Kidney (tissue), 14 donors: Measurements from ENCODE around the gene FBXO4. TPM values are rescaled to one million over a fixed set of nuclear protein-coding genes. Genes with fewer than 3 reads are reported as not detected.

Source experiments
- DNase-seq, 5 donors: peaks; one replicate each; pipeline ENCODE4 v3.0.0-alpha.2; 2013 to 2020
- FAIRE-seq: peaks from 2 replicates; lab custom pipeline; 2012; peaks lifted over from hg19 to GRCh38; lab: Jason Lieb, UNC
- H3K27ac ChIP-seq, 2 donors: one replicate each; pipeline ENCODE4 v1.7.0; 2013; ENCODE audit warnings: low read depth in 2 of 2, low read length in 2 of 2, inconsistent platforms in 1 of 2
- H3K27me3 ChIP-seq: one replicate; pipeline ENCODE4 v1.7.1; 2013; ENCODE audit warnings: low read length, inconsistent platforms; ENCODE audit not compliant: control insufficient read depth, insufficient read depth
- H3K36me3 ChIP-seq, 3 donors: one replicate each; pipeline versions ENCODE4 v1.7.0 to v1.7.1; 2013; ENCODE audit warnings: low read length in 3 of 3, control low read depth in 1 of 3, inconsistent platforms in 1 of 3; ENCODE audit not compliant: insufficient read depth in 3 of 3, control insufficient read depth in 2 of 3
- H3K4me1 ChIP-seq, 3 donors: one replicate each; pipeline versions ENCODE4 v1.7.0 to v1.7.1; 2013; ENCODE audit warnings: low read length in 3 of 3, inconsistent platforms in 1 of 3, low read depth in 1 of 3; ENCODE audit not compliant: control insufficient read depth in 2 of 3, insufficient read depth in 2 of 3
- H3K4me3 ChIP-seq, 3 donors: one replicate each; pipeline versions ENCODE4 v1.7.0 to v1.8.1; 2013; ENCODE audit warnings: low read length in 3 of 3, control low read depth in 1 of 3, inconsistent platforms in 1 of 3
- H3K9ac ChIP-seq, 3 donors: one replicate each; pipeline versions ENCODE4 v1.7.0 to v1.7.1; 2013; ENCODE audit warnings: low read length in 3 of 3, control low read depth in 1 of 3, inconsistent platforms in 1 of 3
- H3K9me3 ChIP-seq, 3 donors: one replicate each; pipeline versions ENCODE4 v1.7.0 to v1.7.1; 2013; ENCODE audit warnings: low read length in 3 of 3, control low read depth in 1 of 3, inconsistent platforms in 1 of 3; ENCODE audit not compliant: control insufficient read depth in 2 of 3, insufficient read depth in 1 of 3
- intact Hi-C: fragments of 100-400 bp; cut with DNase I; formaldehyde crosslinking; loops from one replicate; pipeline ENCODE4 v1.11.1; 2022
- polyA plus RNA-seq: library from polyadenylated mRNA; stranded (reverse); fragments of 350-450 nt; fragmentation: Illumina TruSeq; extraction: RNeasy Lipid Tissue Mini Kit (QIAGEN cat#74804); gene quantifications from one replicate; pipeline ENCODE4 v1.2.3, GENCODE V29; 2014; ENCODE audit warnings: low read depth, low replicate concordance; ENCODE audit not compliant: insufficient read depth
- total RNA-seq: library from RNA; stranded (reverse); fragmentation: NEBNext Ultra II Directional; extraction: Animal tissue kit (Norgen Biotek cat#: 25700); gene quantifications from one replicate; pipeline ENCODE4 v1.2.1, GENCODE V29; 2021
- TF ChIP-seq, protein P1 (sequence below): IDR thresholded peaks from 3 replicates; pipeline ENCODE4 v1.5.1; 2012; ENCODE audit warnings: mild to moderate bottlenecking, moderate library complexity, borderline replicate concordance; ENCODE audit not compliant: insufficient read depth; ENCODE audit errors: extremely low read depth
- donor health status: control.
- donor health status: control.
- donor health status: control.
- donor health status: control.
- donor health status: control.
- donor health status: DM: yes; HTN: yes; CAD: no.
- donor health status: Normal renal cell carcinoma (clear cell type).

The FBXO4 gene
- total and polyA plus RNA-seq, 2 donors from 2014 or later, result 7.8 to 12.8 TPM

DNA sequence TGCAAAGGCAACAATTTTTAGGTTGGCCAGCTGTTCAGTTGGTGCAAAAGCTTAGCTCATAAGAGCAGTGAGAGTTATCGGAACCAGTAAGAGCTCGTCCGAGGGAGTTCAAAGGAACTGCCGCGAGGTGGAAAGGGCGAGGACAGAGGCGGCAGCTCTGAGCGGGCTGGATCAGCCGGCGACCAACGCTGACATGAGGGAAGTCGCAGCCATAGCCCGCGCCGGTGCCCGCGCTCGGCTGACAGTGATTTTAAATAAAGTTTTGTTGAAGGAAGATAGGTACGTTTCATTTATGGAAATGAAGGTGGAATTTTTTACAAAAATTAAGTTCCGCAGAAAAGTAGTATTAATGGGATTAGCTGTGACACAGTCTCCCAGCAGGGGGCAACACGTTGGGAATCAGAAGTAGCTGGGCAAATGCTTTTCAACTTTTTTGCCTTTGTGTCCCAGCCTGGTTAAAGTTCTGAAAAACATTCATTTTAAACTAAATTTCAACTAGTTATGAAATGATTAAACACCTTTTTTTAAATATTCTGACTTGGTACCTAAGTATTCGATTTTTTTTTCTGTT is 43.2 kb downstream of the FBXO4 start:
- Histone ChIP-seq H3K4me1 (no peaks in the 10 kb centered on the region), H3K9me3 (no peaks in the 10 kb centered on the region), H3K36me3 (no peaks in the 10 kb centered on the region), H3K27me3 (no peaks in the 10 kb centered on the region), H3K27ac (no peak overlapping the region), H3K9ac (no peak overlapping the region), H3K4me3 (no peak overlapping the region)
- DNase-seq (no peak), FAIRE-seq (no peak)
- TF ChIP-seq, protein P1, sequence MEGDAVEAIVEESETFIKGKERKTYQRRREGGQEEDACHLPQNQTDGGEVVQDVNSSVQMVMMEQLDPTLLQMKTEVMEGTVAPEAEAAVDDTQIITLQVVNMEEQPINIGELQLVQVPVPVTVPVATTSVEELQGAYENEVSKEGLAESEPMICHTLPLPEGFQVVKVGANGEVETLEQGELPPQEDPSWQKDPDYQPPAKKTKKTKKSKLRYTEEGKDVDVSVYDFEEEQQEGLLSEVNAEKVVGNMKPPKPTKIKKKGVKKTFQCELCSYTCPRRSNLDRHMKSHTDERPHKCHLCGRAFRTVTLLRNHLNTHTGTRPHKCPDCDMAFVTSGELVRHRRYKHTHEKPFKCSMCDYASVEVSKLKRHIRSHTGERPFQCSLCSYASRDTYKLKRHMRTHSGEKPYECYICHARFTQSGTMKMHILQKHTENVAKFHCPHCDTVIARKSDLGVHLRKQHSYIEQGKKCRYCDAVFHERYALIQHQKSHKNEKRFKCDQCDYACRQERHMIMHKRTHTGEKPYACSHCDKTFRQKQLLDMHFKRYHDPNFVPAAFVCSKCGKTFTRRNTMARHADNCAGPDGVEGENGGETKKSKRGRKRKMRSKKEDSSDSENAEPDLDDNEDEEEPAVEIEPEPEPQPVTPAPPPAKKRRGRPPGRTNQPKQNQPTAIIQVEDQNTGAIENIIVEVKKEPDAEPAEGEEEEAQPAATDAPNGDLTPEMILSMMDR, result no peak
- intact Hi-C loops, result no loop called here

GRCh38 chr5:41973087-41973486 is 48.0 kb downstream of the FBXO4 start:
- Histone ChIP-seq H3K4me3 (no peak overlapping the region), H3K9me3 (no peaks in the 10 kb centered on the region), H3K36me3 (no peaks in the 10 kb centered on the region), H3K27ac (no peak overlapping the region), H3K4me1 (no peaks in the 10 kb centered on the region), H3K9ac (no peak overlapping the region), H3K27me3 (no peaks in the 10 kb centered on the region)
- intact Hi-C loops, result no loop called here
- no peak for DNase-seq
- FAIRE-seq, result no peak
- TF ChIP-seq, protein P1, result no peak

DNA sequence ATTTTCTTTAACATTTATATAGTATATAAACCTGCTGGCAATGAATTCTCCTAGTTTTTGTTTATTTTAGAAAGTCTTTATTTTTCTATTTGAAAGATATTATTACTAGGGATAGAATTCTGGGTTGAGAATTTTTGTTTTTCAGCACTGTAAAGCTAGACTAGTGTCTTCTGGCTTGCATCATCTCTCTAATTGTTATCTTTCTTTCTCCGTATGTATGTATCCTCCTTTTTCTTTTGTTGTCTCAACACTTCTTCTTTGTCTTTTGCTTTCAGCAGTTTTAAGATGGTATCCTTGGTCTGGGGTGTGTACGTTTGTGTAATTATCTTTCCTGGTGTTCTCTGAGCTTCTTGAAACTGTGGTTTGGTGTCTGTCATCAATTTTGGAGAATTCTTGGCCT is 48.8 kb downstream of the FBXO4 start:
- Histone ChIP-seq H3K4me3 (no peak overlapping the region), H3K36me3 (no peaks in the 10 kb centered on the region), H3K9ac (no peak overlapping the region), H3K4me1 (no peaks in the 10 kb centered on the region), H3K27ac (no peak overlapping the region), H3K9me3 (no peaks in the 10 kb centered on the region), H3K27me3 (no peaks in the 10 kb centered on the region)
- FAIRE-seq, result no peak
- intact Hi-C loops, result no loop called here
- DNase-seq, result no peak
- TF ChIP-seq, protein P1, result no peak

DNA sequence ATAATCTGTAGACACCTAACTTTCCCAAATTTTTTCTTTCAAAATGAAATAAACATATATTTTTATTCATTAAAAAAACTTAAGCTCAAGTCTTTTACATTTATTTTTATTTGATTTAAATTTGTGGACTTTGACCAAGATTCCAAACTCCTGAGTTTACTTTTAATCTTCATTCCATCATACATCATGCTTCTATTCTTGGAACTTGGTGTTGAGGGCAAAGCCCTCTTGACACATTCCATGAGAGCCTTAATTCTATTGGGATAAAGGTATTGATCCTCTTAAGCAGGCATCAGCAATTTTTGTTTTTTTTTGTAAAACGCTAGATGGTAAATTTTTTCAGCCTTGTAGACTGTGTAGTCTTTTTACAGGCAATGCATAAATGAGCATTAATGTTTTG is 53.6 kb downstream of the FBXO4 start:
- Histone ChIP-seq H3K27me3 (no peaks in the 10 kb centered on the region), H3K4me3 (no peak overlapping the region), H3K36me3 (no peaks in the 10 kb centered on the region), H3K9me3 (no peaks in the 10 kb centered on the region), H3K9ac (no peak overlapping the region), H3K27ac (no peak overlapping the region), H3K4me1 (no peaks in the 10 kb centered on the region)
- FAIRE-seq (no peak), DNase-seq (no peak)
- TF ChIP-seq, protein P1, result no peak
- intact Hi-C loops, result no loop called here
